ENCODE measurements around the gene HDGFL3.

DNA sequence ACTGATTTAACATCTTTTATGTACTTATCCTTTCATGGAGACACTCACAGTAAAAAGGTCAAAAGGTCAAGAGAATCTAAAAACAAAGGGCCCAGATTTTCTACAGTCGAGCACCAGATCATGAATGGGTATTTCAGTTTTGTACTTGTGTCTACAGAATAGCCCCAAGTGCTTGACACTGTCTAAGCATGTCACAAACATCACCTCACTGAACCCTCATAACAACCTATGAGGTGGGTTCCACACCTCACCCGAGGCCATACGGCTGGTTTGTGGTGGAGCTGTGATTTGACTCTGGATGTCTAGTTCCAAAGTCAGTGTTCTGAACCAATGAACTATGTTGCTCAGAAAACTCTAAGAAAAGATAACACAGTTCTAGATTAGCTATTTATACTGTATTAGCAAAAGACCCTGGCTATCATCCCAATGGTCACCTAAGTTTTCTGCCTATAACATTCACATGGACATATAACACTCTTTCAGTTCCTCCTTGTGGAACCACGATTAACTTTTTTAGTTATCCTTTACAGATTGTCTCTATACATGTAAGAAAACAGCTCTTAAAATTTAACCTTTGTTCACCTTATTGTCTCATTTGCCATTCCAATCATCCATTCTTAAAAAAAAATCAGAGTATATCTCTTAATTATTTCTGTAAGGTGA lies 74.6 kb downstream of the HDGFL3 start:
- TF ChIP-seq ZNF660 (tag by site-specific recombination; IDR thresholded peaks at IDR 0.05) (no peak), ZFP41 (tag by site-specific recombination; IDR thresholded peaks at IDR 0.05; ENCODE audit: borderline replicate concordance) (no peak)
- TF ChIP-seq, protein P1, sequence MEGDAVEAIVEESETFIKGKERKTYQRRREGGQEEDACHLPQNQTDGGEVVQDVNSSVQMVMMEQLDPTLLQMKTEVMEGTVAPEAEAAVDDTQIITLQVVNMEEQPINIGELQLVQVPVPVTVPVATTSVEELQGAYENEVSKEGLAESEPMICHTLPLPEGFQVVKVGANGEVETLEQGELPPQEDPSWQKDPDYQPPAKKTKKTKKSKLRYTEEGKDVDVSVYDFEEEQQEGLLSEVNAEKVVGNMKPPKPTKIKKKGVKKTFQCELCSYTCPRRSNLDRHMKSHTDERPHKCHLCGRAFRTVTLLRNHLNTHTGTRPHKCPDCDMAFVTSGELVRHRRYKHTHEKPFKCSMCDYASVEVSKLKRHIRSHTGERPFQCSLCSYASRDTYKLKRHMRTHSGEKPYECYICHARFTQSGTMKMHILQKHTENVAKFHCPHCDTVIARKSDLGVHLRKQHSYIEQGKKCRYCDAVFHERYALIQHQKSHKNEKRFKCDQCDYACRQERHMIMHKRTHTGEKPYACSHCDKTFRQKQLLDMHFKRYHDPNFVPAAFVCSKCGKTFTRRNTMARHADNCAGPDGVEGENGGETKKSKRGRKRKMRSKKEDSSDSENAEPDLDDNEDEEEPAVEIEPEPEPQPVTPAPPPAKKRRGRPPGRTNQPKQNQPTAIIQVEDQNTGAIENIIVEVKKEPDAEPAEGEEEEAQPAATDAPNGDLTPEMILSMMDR (tag by site-specific recombination; IDR thresholded peaks at IDR 0.05) = no peak
- TF ChIP-seq, protein P2, sequence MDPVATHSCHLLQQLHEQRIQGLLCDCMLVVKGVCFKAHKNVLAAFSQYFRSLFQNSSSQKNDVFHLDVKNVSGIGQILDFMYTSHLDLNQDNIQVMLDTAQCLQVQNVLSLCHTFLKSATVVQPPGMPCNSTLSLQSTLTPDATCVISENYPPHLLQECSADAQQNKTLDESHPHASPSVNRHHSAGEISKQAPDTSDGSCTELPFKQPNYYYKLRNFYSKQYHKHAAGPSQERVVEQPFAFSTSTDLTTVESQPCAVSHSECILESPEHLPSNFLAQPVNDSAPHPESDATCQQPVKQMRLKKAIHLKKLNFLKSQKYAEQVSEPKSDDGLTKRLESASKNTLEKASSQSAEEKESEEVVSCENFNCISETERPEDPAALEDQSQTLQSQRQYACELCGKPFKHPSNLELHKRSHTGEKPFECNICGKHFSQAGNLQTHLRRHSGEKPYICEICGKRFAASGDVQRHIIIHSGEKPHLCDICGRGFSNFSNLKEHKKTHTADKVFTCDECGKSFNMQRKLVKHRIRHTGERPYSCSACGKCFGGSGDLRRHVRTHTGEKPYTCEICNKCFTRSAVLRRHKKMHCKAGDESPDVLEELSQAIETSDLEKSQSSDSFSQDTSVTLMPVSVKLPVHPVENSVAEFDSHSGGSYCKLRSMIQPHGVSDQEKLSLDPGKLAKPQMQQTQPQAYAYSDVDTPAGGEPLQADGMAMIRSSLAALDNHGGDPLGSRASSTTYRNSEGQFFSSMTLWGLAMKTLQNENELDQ (tag by site-specific recombination; IDR thresholded peaks at IDR 0.05; ENCODE audit: low read depth) = no peak
- TF ChIP-seq, protein P3, sequence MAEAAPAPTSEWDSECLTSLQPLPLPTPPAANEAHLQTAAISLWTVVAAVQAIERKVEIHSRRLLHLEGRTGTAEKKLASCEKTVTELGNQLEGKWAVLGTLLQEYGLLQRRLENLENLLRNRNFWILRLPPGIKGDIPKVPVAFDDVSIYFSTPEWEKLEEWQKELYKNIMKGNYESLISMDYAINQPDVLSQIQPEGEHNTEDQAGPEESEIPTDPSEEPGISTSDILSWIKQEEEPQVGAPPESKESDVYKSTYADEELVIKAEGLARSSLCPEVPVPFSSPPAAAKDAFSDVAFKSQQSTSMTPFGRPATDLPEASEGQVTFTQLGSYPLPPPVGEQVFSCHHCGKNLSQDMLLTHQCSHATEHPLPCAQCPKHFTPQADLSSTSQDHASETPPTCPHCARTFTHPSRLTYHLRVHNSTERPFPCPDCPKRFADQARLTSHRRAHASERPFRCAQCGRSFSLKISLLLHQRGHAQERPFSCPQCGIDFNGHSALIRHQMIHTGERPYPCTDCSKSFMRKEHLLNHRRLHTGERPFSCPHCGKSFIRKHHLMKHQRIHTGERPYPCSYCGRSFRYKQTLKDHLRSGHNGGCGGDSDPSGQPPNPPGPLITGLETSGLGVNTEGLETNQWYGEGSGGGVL (tag by site-specific recombination; IDR thresholded peaks at IDR 0.05) = no peak
- TF ChIP-seq, protein P4, sequence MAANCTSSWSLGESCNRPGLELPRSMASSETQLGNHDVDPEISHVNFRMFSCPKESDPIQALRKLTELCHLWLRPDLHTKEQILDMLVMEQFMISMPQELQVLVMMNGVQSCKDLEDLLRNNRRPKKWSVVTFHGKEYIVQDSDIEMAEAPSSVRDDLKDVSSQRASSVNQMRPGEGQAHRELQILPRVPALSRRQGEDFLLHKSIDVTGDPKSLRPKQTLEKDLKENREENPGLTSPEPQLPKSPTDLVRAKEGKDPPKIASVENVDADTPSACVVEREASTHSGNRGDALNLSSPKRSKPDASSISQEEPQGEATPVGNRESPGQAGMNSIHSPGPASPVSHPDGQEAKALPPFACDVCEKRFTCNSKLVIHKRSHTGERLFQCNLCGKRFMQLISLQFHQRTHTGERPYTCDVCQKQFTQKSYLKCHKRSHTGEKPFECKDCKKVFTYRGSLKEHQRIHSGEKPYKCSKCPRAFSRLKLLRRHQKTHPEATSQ (tag by site-specific recombination; IDR thresholded peaks at IDR 0.05) = no peak
